PFSK-1 (cell line): ENCODE data around the gene TPP1.

ENCODE experiments used
- FOXP2 ChIP-seq: optimal IDR thresholded peaks from 2 replicates; pipeline ENCODE3; 2011; ENCODE audit warnings: borderline replicate concordance, control low read depth, inconsistent platforms; ENCODE audit not compliant: insufficient read depth; ENCODE audit errors: extremely low read length, extremely low read depth
- POLR2AphosphoS5 ChIP-seq: IDR thresholded peaks from 2 replicates; pipeline ENCODE4 v1.6.1; 2012; ENCODE audit warnings: low read depth, mild to moderate bottlenecking, control low read depth, low read length, moderate library complexity
- TAF1 ChIP-seq: IDR thresholded peaks from 2 replicates; pipeline ENCODE4 v1.6.1; 2012; ENCODE audit warnings: low read length, control low read depth, borderline replicate concordance; ENCODE audit not compliant: insufficient read depth
- TF ChIP-seq, protein P1 (sequence below), 2 experiments: IDR thresholded peaks; 2 replicates each; pipeline versions ENCODE4 v1.6.1 to v1.8.0; 2011 to 2012; ENCODE audit warnings: low read depth in 2 of 2, low read length in 2 of 2, control low read depth in 1 of 2, inconsistent platforms in 1 of 2, mild to moderate bottlenecking in 1 of 2, moderate library complexity in 1 of 2; ENCODE audit not compliant: insufficient read depth in 1 of 2

DNA sequence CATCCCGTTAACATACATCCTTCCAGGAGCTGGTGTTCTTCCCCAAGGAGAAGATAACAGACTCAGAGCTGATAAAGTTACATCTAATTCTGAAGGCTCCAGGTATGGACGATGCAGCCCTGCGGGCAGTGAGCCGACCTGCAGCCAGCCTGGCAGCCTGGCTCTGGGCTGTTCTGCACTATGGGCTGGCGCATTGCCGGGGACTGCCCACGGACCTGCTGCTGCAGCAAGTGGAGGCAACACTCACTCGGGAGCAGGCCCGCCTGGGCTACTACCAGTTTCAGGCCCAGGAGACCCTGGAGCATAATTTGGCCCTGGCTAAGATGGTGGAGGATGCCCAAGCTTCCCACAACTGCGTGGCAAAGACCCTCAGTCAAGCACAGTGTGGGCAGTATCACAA is 55.6 kb downstream of the TPP1 start:
- no peak for TF ChIP-seq POLR2AphosphoS5
- TF ChIP-seq FOXP2: no peak
- TF ChIP-seq TAF1: no peak
- TF ChIP-seq, protein P1, sequence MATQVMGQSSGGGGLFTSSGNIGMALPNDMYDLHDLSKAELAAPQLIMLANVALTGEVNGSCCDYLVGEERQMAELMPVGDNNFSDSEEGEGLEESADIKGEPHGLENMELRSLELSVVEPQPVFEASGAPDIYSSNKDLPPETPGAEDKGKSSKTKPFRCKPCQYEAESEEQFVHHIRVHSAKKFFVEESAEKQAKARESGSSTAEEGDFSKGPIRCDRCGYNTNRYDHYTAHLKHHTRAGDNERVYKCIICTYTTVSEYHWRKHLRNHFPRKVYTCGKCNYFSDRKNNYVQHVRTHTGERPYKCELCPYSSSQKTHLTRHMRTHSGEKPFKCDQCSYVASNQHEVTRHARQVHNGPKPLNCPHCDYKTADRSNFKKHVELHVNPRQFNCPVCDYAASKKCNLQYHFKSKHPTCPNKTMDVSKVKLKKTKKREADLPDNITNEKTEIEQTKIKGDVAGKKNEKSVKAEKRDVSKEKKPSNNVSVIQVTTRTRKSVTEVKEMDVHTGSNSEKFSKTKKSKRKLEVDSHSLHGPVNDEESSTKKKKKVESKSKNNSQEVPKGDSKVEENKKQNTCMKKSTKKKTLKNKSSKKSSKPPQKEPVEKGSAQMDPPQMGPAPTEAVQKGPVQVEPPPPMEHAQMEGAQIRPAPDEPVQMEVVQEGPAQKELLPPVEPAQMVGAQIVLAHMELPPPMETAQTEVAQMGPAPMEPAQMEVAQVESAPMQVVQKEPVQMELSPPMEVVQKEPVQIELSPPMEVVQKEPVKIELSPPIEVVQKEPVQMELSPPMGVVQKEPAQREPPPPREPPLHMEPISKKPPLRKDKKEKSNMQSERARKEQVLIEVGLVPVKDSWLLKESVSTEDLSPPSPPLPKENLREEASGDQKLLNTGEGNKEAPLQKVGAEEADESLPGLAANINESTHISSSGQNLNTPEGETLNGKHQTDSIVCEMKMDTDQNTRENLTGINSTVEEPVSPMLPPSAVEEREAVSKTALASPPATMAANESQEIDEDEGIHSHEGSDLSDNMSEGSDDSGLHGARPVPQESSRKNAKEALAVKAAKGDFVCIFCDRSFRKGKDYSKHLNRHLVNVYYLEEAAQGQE (IDR thresholded peaks at IDR 0.05; ENCODE audit: insufficient read depth in 1 of 2, low read depth in 2 of 2, low read length in 2 of 2): no peak
